CMK (cell line): ENCODE measurements around the gene PRR4.

Source experiments
- DNase-seq: peaks from one replicate; pipeline ENCODE4 v3.0.0-alpha.2; 2010; ENCODE audit warnings: low read depth

PRR4 gene

GRCh38 chr12:10801741-10802140, 47.5 kb downstream of the PRR4 start:
- no peak for DNase-seq
